Endothelial cell of umbilical vein (primary cell): ENCODE results near the gene RRAGD. TPM values are rescaled to one million over a fixed set of nuclear protein-coding genes. Genes with fewer than 3 reads are reported as not detected.

ENCODE experiments used
- BruUV-seq: library from RNA; stranded (reverse); fragments of 400-500 nt; replicated peaks from 2 replicates; lab custom pipeline; 2021; lab: Mats Ljungman, UMichigan
- CTCF ChIA-PET: fragments of 300-600, 350-600 bp; sonication (Branson Sonifier 250); formaldehyde crosslinking; loops from one replicate; lab custom pipeline; 2021; ENCODE audit warnings: antibody characterized with exemption, inconsistent platforms; lab: Charles Lee
- POLR2A ChIA-PET: fragments of 300-600, 350-600 bp; sonication (Branson Sonifier 250); formaldehyde crosslinking; loops from one replicate; lab custom pipeline; 2021; ENCODE audit warnings: antibody characterized with exemption, inconsistent platforms; lab: Charles Lee
- DNase-seq: peaks from one replicate; pipeline ENCODE4 v3.0.0-alpha.2; 2011; ENCODE audit warnings: low read depth, low spot score
- FAIRE-seq: peaks from 2 replicates; lab custom pipeline; 2011; peaks lifted over from hg19 to GRCh38; lab: Jason Lieb, UNC
- H2AFZ ChIP-seq: 2 replicates; pipeline ENCODE4 v1.6.0; 2012; ENCODE audit warnings: low read depth, low read length, control low read depth, inconsistent platforms
- H3K27ac ChIP-seq: 2 replicates; pipeline ENCODE4 v1.5.1; 2011; ENCODE audit warnings: low read depth, mild to moderate bottlenecking, control low read depth, low read length, moderate library complexity; ENCODE audit not compliant: insufficient read depth
- H3K27me3 ChIP-seq, 2 experiments: 2 replicates each; pipeline versions ENCODE4 v1.6.0 to v1.6.1; 2011; ENCODE audit warnings: low read length in 2 of 2, mixed read lengths in 1 of 2; ENCODE audit not compliant: control insufficient read depth in 2 of 2, insufficient read depth in 2 of 2
- H3K36me3 ChIP-seq, 2 experiments: 2 replicates in 1 of 2; 3 replicates in 1 of 2; pipeline ENCODE4 v1.5.1; 2011; ENCODE audit warnings: low read length in 2 of 2, mild to moderate bottlenecking in 1 of 2, moderate library complexity in 1 of 2; ENCODE audit not compliant: control insufficient read depth in 2 of 2, insufficient read depth in 2 of 2; ENCODE audit errors: extremely low read depth in 1 of 2
- H3K4me1 ChIP-seq: 3 replicates; pipeline ENCODE4 v1.5.1; 2011; ENCODE audit warnings: mild to moderate bottlenecking, low read length; ENCODE audit not compliant: control insufficient read depth, insufficient read depth; ENCODE audit errors: extremely low read depth
- H3K4me2 ChIP-seq: 2 replicates; pipeline ENCODE4 v1.6.1; 2011; ENCODE audit warnings: low read length, control low read depth, mixed read lengths; ENCODE audit not compliant: insufficient read depth
- H3K4me3 ChIP-seq, 3 experiments: fragments of 200-600 bp in 1 of 3; sonication (generic), shearing (Covaris generic) in 1 of 3; replicated peaks in 1 of 3; 2 replicates each; pipeline ENCODE4 v1.5.1; 2011 to 2016; ENCODE audit warnings: control low read depth in 3 of 3, low read length in 3 of 3, mild to moderate bottlenecking in 2 of 3, inconsistent platforms in 1 of 3, low read depth in 1 of 3, moderate library complexity in 1 of 3; ENCODE audit not compliant: insufficient read depth in 1 of 3
- H3K79me2 ChIP-seq: 2 replicates; pipeline ENCODE4 v1.6.0; 2012; ENCODE audit warnings: low read length, inconsistent platforms; ENCODE audit not compliant: control insufficient read depth, insufficient read depth
- H3K9ac ChIP-seq: replicated peaks from 2 replicates; pipeline ENCODE3; 2011; ENCODE audit warnings: low read length, control low read depth; ENCODE audit not compliant: insufficient read depth; ENCODE audit errors: extremely low read depth
- H3K9me1 ChIP-seq: replicated peaks from 3 replicates; pipeline ENCODE4 v1.6.0; 2011; ENCODE audit warnings: mild to moderate bottlenecking, low read length; ENCODE audit not compliant: control insufficient read depth, insufficient read depth; ENCODE audit errors: extremely low read depth
- H3K9me3 ChIP-seq: replicated peaks from 2 replicates; pipeline ENCODE4 v1.5.1; 2012; ENCODE audit warnings: low read length, inconsistent platforms; ENCODE audit not compliant: control insufficient read depth, insufficient read depth
- H4K20me1 ChIP-seq: replicated peaks from 2 replicates; pipeline ENCODE3; 2011; ENCODE audit warnings: mild to moderate bottlenecking, low read length; ENCODE audit not compliant: control insufficient read depth, insufficient read depth; ENCODE audit errors: extremely low read depth
- EZH2 ChIP-seq: IDR thresholded peaks from 2 replicates; pipeline ENCODE4 v1.6.1; 2012; ENCODE audit warnings: borderline replicate concordance, low read depth, mild to moderate bottlenecking, moderate library complexity, low read length, inconsistent platforms; ENCODE audit not compliant: severe bottlenecking
- FOS ChIP-seq: IDR thresholded peaks from 2 replicates; pipeline ENCODE4 v1.6.1; 2011; ENCODE audit warnings: mild to moderate bottlenecking, low read length, moderate library complexity, borderline replicate concordance; ENCODE audit not compliant: insufficient read depth
- GATA2 ChIP-seq: IDR thresholded peaks from 2 replicates; pipeline ENCODE4 v1.7.0; 2011; ENCODE audit warnings: low read depth, mild to moderate bottlenecking, moderate library complexity, mixed read lengths, low read length; ENCODE audit not compliant: insufficient read length, insufficient read depth
- JUN ChIP-seq: IDR thresholded peaks from 2 replicates; pipeline ENCODE4 v1.6.1; 2011; ENCODE audit warnings: borderline replicate concordance, low read depth; ENCODE audit not compliant: insufficient read length, insufficient read depth
- MYC ChIP-seq: IDR thresholded peaks from one replicate; pipeline ENCODE4 v1.6.1; 2011; ENCODE audit warnings: mild to moderate bottlenecking, low read depth, low read length
- POLR2A ChIP-seq: IDR thresholded peaks from 2 replicates; pipeline ENCODE4 v1.6.1; 2012; ENCODE audit warnings: low read depth, mild to moderate bottlenecking, control low read depth, low read length
- POLR2AphosphoS5 ChIP-seq: IDR thresholded peaks from 2 replicates; pipeline ENCODE4 v1.6.1; 2012; ENCODE audit warnings: low read depth, mild to moderate bottlenecking, control low read depth, low read length, moderate library complexity; ENCODE audit not compliant: insufficient read depth
- dilution Hi-C: fragments of 300-500 bp; cut with MboI; formaldehyde crosslinking; loops from one replicate; pipeline ENCODE4 v1.15.0; 2019; ENCODE audit warnings: low sequenced_read_pairs; ENCODE audit not compliant: extremely low pct_ligation_motif_present
- intact Hi-C: fragments of 100-400 bp; cut with micrococcal nuclease; formaldehyde crosslinking; loops from one replicate; pipeline ENCODE4 v1.10.0; 2022
- polyA plus RNA-seq, 4 experiments: library from polyadenylated mRNA; depleted of rRNA in 3 of 4; stranded (reverse) in 3 of 4; unstranded in 1 of 4; fragments of >200 nt; gene quantifications; 2 replicates each; pipeline versions ENCODE4 v1.2.1 to v1.2.3, GENCODE V29; 2011 to 2012; ENCODE audit warnings: missing spikeins in 1 of 4
- total RNA-seq: library from RNA; stranded (reverse); gene quantifications from 2 replicates; pipeline ENCODE4 v1.2.3, GENCODE V29; 2021
- TF ChIP-seq, protein P1 (sequence below), 2 donors: IDR thresholded peaks; 1 replicate in 1 of 2; 2 replicates in 1 of 2; pipeline ENCODE4 v1.5.1; 2011; ENCODE audit warnings: low read length in 2 of 2, mild to moderate bottlenecking in 2 of 2, moderate library complexity in 2 of 2, control low read depth in 1 of 2, inconsistent platforms in 1 of 2, low read depth in 1 of 2; ENCODE audit not compliant: insufficient read depth in 1 of 2; ENCODE audit errors: extremely low read depth in 1 of 2
- TF ChIP-seq, protein P2 (sequence below): IDR thresholded peaks from 2 replicates; pipeline ENCODE4 v1.6.1; 2011; ENCODE audit not compliant: insufficient read depth, insufficient read length

The RRAGD gene
- total and polyA plus RNA-seq, 2 donors (not counting 3 experiments of a cell fraction or from before 2014, with no cell fraction given): 0.07 to 2.0 TPM

DNA sequence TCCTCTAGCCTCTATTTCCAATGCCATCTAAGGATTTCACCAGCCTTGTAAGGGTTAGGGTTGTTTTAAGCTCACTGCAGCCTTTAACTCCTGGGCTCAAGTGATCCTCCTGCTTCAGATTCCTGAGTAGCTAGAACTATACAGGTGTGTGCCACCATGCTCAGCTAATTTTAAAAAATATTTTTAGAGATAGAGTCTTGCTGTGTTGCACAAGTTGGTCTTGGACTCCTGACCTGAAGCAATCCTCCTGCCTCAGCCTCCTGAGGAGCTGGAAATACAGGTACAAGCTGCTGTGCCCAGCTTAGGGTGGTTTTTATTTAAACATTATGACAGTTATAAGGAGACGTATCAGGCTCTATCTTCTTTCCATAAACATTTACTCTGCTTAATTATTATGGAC, 47.4 kb upstream of the RRAGD start:
- no TSS peak for BruUV-seq
- CTCF ChIA-PET: interaction anchor here (0.9 to 1.5 kb wide), 2 partner anchors 9 to 21 kb away, joined by 3 to 5 read pairs; no protein-coding TSS in a partner anchor
- H3K9me1 ChIP-seq: no peaks in the 10 kb centered on the region

More for the DNA sequence above, 47.4 kb upstream of the RRAGD start:
- Histone ChIP-seq H3K9ac (no peak overlapping the region), H3K27ac (no peak overlapping the region), H3K4me1 (no peaks in the 10 kb centered on the region), H3K4me2 (no peak overlapping the region), H3K27me3 (no peaks in the 10 kb centered on the region), H3K4me3 (no peak overlapping the region), H3K9me3 (no peaks in the 10 kb centered on the region), H2AFZ (no peak overlapping the region), H4K20me1 (no peaks in the 10 kb centered on the region), H3K36me3 (no peaks in the 10 kb centered on the region), H3K79me2 (no peaks in the 10 kb centered on the region)
- intact Hi-C loops: no loop called here
- no peak for TF ChIP-seq GATA2
- TF ChIP-seq, protein P1, sequence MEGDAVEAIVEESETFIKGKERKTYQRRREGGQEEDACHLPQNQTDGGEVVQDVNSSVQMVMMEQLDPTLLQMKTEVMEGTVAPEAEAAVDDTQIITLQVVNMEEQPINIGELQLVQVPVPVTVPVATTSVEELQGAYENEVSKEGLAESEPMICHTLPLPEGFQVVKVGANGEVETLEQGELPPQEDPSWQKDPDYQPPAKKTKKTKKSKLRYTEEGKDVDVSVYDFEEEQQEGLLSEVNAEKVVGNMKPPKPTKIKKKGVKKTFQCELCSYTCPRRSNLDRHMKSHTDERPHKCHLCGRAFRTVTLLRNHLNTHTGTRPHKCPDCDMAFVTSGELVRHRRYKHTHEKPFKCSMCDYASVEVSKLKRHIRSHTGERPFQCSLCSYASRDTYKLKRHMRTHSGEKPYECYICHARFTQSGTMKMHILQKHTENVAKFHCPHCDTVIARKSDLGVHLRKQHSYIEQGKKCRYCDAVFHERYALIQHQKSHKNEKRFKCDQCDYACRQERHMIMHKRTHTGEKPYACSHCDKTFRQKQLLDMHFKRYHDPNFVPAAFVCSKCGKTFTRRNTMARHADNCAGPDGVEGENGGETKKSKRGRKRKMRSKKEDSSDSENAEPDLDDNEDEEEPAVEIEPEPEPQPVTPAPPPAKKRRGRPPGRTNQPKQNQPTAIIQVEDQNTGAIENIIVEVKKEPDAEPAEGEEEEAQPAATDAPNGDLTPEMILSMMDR (IDR thresholded peaks at IDR 0.05; ENCODE audit: extremely low read depth in 1 of 2, insufficient read depth in 1 of 2, low read depth in 1 of 2, low read length in 2 of 2): no peak
- TF ChIP-seq POLR2A: no peak
- TF ChIP-seq MYC: no peak
- TF ChIP-seq EZH2: no peak
- TF ChIP-seq JUN: no peak
- no peak for TF ChIP-seq FOS
- TF ChIP-seq POLR2AphosphoS5: no peak
- TF ChIP-seq, protein P2, sequence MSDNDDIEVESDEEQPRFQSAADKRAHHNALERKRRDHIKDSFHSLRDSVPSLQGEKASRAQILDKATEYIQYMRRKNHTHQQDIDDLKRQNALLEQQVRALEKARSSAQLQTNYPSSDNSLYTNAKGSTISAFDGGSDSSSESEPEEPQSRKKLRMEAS: no peak
- no peak for FAIRE-seq
- POLR2A ChIA-PET: no interaction called here
- dilution Hi-C loops: no loop called here
- DNase-seq: no peak
